Measurements from ENCODE around the gene NOSTRIN. TPM values are rescaled to one million over a fixed set of nuclear protein-coding genes. Genes with fewer than 3 reads are reported as not detected.

The NOSTRIN gene, protein sequence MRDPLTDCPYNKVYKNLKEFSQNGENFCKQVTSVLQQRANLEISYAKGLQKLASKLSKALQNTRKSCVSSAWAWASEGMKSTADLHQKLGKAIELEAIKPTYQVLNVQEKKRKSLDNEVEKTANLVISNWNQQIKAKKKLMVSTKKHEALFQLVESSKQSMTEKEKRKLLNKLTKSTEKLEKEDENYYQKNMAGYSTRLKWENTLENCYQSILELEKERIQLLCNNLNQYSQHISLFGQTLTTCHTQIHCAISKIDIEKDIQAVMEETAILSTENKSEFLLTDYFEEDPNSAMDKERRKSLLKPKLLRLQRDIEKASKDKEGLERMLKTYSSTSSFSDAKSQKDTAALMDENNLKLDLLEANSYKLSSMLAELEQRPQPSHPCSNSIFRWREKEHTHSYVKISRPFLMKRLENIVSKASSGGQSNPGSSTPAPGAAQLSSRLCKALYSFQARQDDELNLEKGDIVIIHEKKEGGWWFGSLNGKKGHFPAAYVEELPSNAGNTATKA
- total RNA-seq, result 0.36 and 3.1 TPM in 2 replicates

DNA sequence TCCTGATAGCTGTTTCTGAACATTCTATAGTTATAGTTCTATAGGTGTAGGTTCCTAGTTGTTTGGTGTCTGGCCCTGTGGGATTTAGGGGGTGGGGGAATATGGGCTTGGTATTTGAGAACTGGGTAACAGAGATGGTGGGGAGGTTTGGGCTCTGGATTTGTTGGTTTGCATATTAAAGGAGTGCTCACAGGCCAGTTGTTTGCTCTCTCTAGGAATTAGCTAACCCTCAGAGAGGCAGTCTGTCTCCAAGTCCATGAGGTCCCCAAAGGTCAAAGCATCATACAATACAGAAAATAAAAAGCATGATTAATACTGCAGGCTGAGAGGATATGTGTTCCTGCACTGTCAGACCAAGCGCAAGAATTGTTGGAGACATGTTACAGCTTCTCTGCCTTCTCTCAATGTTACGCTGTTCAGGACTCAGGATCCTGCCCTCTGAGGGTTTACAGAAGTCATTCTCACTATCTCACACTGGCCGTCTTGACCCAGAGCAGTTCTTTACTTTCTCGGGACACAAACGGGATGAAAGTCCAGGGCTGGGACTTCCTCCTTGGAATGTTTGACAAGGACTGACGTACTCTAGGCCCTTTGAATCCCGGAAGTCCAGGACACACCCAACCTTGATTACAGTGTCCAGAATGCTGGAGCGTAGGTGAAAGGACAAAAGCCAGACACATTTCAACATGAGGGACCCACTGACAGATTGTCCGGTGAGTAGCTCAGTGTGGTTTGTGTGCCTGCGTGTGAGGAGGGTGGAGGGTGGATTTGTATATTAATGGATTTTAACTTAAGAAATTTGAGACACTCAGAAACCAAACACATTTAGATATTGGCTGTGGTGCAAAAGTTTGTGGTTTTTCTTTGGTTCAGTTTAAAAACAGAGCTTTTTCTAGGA, at the start of gene NOSTRIN:
Gene NOSTRIN, plus strand, starts transcription at position 677 of the 898 bp plus-strand sequence. Its CDS starts 10 bp downstream, at position 687.
- H3K4me3 ChIP-seq (ENCODE audit: low read depth, low read length), result peak within 1 kb of the TSS; percentile 54
- DNase-seq (ENCODE audit: low read depth), result no peak
- TF ChIP-seq, protein P1, sequence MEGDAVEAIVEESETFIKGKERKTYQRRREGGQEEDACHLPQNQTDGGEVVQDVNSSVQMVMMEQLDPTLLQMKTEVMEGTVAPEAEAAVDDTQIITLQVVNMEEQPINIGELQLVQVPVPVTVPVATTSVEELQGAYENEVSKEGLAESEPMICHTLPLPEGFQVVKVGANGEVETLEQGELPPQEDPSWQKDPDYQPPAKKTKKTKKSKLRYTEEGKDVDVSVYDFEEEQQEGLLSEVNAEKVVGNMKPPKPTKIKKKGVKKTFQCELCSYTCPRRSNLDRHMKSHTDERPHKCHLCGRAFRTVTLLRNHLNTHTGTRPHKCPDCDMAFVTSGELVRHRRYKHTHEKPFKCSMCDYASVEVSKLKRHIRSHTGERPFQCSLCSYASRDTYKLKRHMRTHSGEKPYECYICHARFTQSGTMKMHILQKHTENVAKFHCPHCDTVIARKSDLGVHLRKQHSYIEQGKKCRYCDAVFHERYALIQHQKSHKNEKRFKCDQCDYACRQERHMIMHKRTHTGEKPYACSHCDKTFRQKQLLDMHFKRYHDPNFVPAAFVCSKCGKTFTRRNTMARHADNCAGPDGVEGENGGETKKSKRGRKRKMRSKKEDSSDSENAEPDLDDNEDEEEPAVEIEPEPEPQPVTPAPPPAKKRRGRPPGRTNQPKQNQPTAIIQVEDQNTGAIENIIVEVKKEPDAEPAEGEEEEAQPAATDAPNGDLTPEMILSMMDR (conservative IDR thresholded peaks at IDR 0.05; ENCODE audit: low read depth, low read length), result no peak

DNA sequence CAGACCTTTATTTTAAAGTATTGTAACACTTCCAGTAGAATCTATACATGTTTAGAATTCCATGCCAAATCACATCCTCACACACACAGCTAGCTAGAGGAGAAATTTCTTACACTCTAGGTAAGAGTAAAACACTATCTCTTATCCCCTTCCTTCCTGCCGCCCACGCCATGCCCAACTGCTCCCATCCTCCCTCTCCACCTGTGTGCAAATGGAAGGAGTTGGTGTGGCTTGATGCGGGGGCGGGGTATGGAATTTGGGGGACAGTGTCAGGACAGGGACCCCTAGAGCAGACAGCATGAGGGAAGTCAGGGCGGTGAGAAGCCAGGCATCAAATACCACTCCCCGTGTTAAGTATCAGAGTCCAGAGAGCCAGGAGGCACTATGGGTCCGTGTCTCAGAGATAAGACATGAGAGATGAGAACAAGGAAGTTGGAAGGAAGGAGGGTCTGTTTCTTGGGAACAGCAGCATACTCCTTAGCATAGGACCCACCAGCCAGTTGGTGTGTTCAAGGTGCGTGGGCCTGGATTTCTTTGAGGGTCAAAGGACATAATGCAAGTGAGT, 48.6 kb upstream of the NOSTRIN start:
- no peak overlapping the region for H3K4me3 ChIP-seq (ENCODE audit: low read depth, low read length)
- no peak for DNase-seq (ENCODE audit: low read depth)
- TF ChIP-seq, protein P1 (conservative IDR thresholded peaks at IDR 0.05; ENCODE audit: low read depth, low read length), result no peak

DNA sequence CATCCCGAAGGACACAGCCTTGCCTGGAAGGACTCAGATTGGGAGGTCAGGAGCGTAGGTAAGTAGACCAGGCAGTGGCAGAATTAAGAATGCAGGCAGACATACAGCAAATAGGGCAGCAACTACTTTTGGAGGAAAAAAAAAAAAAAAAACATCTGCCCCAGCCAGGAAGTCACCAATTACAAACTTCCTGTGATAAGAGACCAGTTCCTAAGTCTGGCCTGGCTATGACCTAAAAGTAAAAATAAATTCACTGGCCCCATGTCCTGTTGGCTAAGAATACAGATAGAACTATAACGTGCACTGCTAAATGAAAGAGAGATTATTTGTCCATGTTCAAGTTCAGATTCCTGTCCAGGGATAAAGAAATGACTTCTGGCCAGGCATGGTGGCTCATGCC, 45.2 kb upstream of the NOSTRIN start:
- no peak for DNase-seq (ENCODE audit: low read depth)
- H3K4me3 ChIP-seq (ENCODE audit: low read depth, low read length), result no peak overlapping the region
- TF ChIP-seq, protein P1 (conservative IDR thresholded peaks at IDR 0.05; ENCODE audit: low read depth, low read length), result no peak

DNA sequence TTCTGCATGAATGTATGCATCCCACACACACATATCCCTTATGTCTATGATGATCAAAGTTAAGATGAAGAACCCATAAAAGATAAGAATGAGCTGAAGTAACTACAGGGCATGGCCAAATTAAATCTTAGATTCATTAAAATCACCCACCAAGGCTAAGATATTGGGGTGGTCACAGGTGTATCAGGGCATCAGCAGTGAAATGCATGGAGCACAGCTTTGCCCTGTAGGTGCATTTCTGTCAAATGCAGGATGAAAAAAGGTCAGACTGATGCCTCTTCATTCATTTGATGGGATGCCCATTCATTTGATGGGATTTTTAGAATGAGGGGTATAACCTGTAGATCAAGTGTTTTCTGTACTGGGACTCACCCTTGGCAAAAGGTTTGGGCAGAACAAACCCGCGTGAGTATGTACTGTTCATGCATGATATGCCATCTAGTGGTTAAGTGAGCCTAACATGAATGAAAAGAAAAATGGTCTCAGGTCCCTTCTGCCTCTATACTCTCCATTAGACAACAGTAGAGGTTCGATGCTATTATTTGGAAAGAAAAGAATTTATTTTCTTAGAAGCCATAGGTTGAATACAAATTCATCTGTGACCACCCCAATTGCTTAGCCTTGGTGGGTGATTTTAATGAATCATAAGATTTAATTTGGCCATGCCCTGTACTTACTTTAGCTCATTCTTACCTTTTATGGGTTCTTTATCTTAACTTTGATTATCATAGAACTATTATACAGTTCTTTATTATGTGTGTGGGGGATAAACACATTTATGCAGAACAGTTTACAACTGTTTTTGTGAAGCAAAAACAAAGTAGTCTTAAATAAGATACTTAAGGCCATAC, 43.2 kb upstream of the NOSTRIN start:
- DNase-seq (ENCODE audit: low read depth), result no peak
- no peak overlapping the region for H3K4me3 ChIP-seq (ENCODE audit: low read depth, low read length)
- TF ChIP-seq, protein P1 (conservative IDR thresholded peaks at IDR 0.05; ENCODE audit: low read depth, low read length), result peak; percentile 78

DNA sequence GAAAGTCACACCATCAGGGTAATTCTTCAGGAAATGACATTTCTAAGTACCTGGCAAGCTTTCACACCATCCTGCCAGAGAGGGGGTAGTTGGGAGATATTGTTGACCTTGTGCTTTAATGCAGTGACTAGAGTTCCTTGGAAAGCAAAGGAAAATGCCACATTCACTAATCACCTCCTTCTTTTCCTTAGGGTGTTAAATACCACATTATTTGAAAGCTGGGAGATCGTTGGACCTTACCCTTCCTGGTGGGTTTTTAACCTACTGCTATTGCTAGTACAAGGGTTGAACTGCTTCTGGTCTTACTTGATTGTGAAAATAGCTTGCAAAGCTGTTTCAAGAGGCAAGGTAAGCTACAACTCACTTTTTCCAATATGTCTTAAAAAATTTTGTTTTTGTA, 37.0 kb upstream of the NOSTRIN start:
- TF ChIP-seq, protein P1 (conservative IDR thresholded peaks at IDR 0.05; ENCODE audit: low read depth, low read length), result no peak
- DNase-seq (ENCODE audit: low read depth), result no peak
- no peak overlapping the region for H3K4me3 ChIP-seq (ENCODE audit: low read depth, low read length)

DNA sequence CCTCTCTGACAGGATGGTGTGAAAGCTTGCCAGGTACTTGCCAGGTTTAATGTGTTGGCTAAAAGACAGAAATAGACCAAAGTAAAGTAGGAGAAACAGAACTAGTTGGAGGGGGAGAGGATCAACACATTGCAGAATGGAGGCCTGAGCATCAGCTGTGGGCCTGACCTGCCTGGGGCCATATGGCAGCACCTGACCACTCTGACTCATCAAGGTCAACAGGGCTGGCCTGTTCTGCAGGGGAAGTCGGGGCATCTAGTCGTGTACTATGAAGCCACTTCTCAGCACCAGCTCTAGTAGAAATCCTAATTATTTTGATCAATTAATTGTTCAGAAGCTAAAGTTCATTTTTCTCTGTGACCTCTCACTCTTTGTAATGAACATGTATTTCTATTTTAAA, 35.8 kb upstream of the NOSTRIN start:
- TF ChIP-seq, protein P1 (conservative IDR thresholded peaks at IDR 0.05; ENCODE audit: low read depth, low read length), result no peak

More for the DNA sequence above, 35.8 kb upstream of the NOSTRIN start:
- no peak for DNase-seq (ENCODE audit: low read depth)
- no peak overlapping the region for H3K4me3 ChIP-seq (ENCODE audit: low read depth, low read length)

All from epithelial cell of proximal tubule (primary cell).